ENCODE measurements around the gene PHF20.
"Not testable (repeated sequence)": the region's sequence is repeated elsewhere in the genome, so short reads cannot be mapped to it uniquely, and the experiment has no call there.

The PHF20 gene

DNA sequence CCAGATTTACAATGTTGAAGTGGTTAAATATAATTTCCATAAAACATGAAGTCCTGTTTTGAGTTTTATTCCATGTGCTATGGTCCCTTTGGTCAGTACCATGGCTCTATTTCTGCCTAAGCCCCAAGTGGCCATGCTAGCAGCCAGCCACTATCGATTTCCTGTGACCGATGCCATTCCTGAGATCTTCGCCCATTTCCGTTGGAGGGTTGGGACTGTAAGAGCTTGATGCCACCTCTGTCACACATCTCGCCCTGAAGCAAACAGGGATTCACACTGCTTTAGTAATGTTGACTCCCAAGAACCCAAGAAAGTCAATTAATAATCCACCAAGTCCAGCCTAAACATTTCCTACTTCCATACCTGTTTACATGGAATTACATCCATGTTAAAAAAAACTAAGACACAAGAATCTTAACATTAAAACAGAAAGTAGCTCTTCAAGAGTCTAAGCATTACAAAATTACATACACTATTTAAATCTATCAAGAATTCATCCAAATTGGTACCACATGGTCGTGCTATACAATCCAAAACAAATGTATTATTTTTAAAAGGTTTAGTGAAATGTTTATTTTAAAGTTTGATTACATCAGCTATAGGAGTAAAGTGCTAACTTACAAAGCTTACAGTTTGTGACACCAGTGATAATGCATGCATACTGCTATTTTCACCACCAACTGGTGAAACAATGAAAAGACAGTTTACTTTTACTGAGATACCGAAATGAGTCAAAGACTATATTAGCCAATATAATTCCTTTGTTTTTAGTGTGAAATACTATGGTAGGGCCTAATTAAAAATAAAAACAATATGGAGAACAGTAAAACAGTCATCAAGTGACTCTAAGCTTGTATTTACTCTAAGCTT is 32.3 kb upstream of the PHF20 start:
- Histone ChIP-seq H3K4me3 (ENCODE audit: low read depth in 1 of 5, low read length in 5 of 5) (peak overlapping the region; percentile 93 to 97 (median 95)), H3K27me3 (ENCODE audit: control insufficient read depth in 5 of 5, insufficient read depth in 4 of 5, low read length in 5 of 5) (no peaks in the 10 kb centered on the region), H3K4me1 (ENCODE audit: control insufficient read depth in 5 of 5, insufficient read depth in 5 of 5, low read length in 5 of 5) (peaks cover 0 to 62% (median 51%) of the 10 kb centered on the region in 5 donors), H3K9me3 (ENCODE audit: control insufficient read depth in 5 of 5, low read length in 5 of 5) (no peaks in the 10 kb centered on the region), H3K27ac (ENCODE audit: low read depth, low read length) (peak overlapping the region; percentile 100), H3K9ac (ENCODE audit: low read length in 5 of 5) (peak overlapping the region in 4 of 5 donors; percentile 1 to 100 (median 85)), H3K36me3 (ENCODE audit: control insufficient read depth in 5 of 5, insufficient read depth in 5 of 5, low read length in 5 of 5) (peaks cover 30 to 59% (median 43%) of the 10 kb centered on the region in 5 donors)

GRCh38 chr20:35741892-35742740 is 29.7 kb upstream of the PHF20 start, which contains the start of gene RBM39:
RBM39 (minus strand) TSS chr20:35742260; CDS start chr20:35740874, 1,386 bp downstream.
- Histone ChIP-seq H3K27ac (ENCODE audit: low read depth, low read length) (peak within 1 kb of the TSS; percentile 100), H3K4me1 (ENCODE audit: control insufficient read depth in 5 of 5, insufficient read depth in 5 of 5, low read length in 5 of 5) (peaks cover 0 to 41% (median 38%) of the 10 kb centered on the region in 5 donors), H3K36me3 (ENCODE audit: control insufficient read depth in 5 of 5, insufficient read depth in 5 of 5, low read length in 5 of 5) (peaks cover 20 to 35% (median 27%) of the 10 kb centered on the region in 5 donors), H3K27me3 (ENCODE audit: control insufficient read depth in 5 of 5, insufficient read depth in 4 of 5, low read length in 5 of 5) (no peaks in the 10 kb centered on the region), H3K9ac (ENCODE audit: low read length in 5 of 5) (peak within 1 kb of the TSS; percentile 96 to 100 (median 100)), H3K9me3 (ENCODE audit: control insufficient read depth in 5 of 5, low read length in 5 of 5) (no peaks in the 10 kb centered on the region), H3K4me3 (ENCODE audit: low read depth in 1 of 5, low read length in 5 of 5) (peak within 1 kb of the TSS; percentile 93 to 97 (median 95))

DNA sequence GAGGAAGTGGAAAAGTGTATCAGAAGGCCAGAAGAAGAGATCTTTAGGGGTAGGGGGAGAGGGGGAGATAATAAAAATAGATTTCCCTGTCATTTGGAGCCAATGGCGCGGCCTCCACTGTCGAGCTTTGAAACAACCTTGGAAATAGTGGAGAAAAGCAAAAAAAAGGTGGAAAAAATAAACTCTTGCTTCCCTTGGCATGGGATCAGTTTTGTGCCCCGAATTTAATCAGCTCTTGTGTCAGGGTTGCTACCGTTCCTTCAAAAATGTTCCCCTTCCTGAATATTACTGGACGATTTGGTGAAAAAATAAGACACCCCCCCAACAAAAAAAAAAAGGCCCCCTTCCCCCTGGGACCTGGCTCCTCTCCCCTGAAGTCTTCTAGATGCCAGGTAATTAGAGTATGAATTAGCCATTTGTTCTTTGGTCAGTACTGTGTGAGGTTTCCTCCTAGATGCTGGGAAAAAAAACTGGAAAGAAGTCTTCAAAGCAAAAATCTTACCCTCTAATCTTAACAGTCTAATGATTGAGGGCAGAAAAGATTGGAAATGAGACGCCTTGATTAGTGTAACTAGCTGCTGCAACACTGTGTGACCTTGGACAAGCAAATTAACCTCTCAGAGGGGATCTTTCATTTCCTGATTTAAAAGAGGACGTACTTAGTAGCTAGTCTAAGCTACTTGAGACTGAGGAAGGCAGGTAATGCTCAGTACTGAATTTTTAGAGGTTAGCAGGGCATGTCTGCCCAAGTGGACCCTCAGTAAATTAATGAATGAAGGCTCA is 28.9 kb upstream of the PHF20 start:
- Histone ChIP-seq H3K4me3 (ENCODE audit: low read depth in 1 of 5, low read length in 5 of 5) (peak overlapping the region; percentile 63 to 97 (median 90)), H3K4me1 (ENCODE audit: control insufficient read depth in 5 of 5, insufficient read depth in 5 of 5, low read length in 5 of 5) (peaks cover 0 to 41% (median 38%) of the 10 kb centered on the region in 5 donors), H3K27ac (ENCODE audit: low read depth, low read length) (peak overlapping the region; percentile 100), H3K9me3 (ENCODE audit: control insufficient read depth in 5 of 5, low read length in 5 of 5) (no peaks in the 10 kb centered on the region), H3K9ac (ENCODE audit: low read length in 5 of 5) (peak overlapping the region; percentile 81 to 99 (median 99)), H3K27me3 (ENCODE audit: control insufficient read depth in 5 of 5, insufficient read depth in 4 of 5, low read length in 5 of 5) (no peaks in the 10 kb centered on the region), H3K36me3 (ENCODE audit: control insufficient read depth in 5 of 5, insufficient read depth in 5 of 5, low read length in 5 of 5) (peaks cover 20 to 27% (median 21%) of the 10 kb centered on the region in 5 donors)

DNA sequence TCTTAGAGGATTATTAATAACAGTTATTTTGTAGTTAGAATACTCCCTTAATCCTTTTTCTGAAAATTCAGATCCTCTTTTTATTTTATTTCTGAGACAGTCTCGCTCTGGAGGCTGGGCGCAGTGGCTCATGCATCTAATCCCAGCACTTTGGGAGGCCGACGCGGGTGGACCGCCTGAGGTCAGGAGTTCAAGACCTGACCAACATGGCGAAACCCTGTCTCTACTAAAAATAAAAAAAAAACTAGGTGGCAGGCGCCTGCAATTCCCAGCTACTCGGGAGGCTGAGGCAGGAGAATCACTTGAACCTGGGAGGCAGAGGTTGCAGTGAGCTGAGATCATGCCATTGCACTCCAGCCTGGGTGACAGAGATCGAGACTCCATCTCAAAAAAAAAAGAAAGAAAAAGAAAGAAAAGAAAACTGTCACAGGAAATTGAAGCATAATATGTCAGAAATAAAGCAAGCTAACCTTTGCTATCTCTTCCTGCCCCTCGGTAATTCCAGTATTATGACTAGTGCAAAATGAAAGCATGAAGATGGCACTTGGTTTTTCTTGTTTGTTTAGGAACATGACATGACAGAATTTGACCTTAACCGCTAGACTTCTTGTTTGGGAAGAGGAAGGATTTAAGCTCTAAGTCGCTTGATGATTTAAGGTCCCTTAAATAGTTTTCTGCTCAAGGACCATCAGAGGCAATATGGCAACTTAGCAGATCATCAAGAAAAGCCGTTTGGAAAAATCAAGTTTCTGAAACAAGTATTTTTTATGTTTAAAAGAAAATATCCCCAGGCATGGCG is 27.9 kb upstream of the PHF20 start:
- peaks cover 0 to 34% (median 28%) of the 10 kb centered on the region in 5 donors for H3K4me1 ChIP-seq (ENCODE audit: control insufficient read depth in 5 of 5, insufficient read depth in 5 of 5, low read length in 5 of 5)
- no peaks in the 10 kb centered on the region for H3K9me3 ChIP-seq (ENCODE audit: control insufficient read depth in 5 of 5, low read length in 5 of 5)
- peaks cover 11 to 18% (median 13%) of the 10 kb centered on the region in 5 donors for H3K36me3 ChIP-seq (ENCODE audit: control insufficient read depth in 5 of 5, insufficient read depth in 5 of 5, low read length in 5 of 5)
- peak overlapping the region; percentile 100 for H3K27ac ChIP-seq (ENCODE audit: low read depth, low read length)
- H3K9ac ChIP-seq (ENCODE audit: low read length in 5 of 5): peak overlapping the region in 2 of 5 donors; percentile 6 to 99
- H3K27me3 ChIP-seq (ENCODE audit: control insufficient read depth in 5 of 5, insufficient read depth in 4 of 5, low read length in 5 of 5): no peaks in the 10 kb centered on the region
- peak overlapping the region in 4 of 5 donors; percentile 12 to 95 (median 66) for H3K4me3 ChIP-seq (ENCODE audit: low read depth in 1 of 5, low read length in 5 of 5)

- not testable (repeated sequence) for H3K9me3 ChIP-seq (ENCODE audit: control insufficient read depth in 5 of 5, low read length in 5 of 5); H3K27me3 ChIP-seq (ENCODE audit: control insufficient read depth in 5 of 5, insufficient read depth in 4 of 5, low read length in 5 of 5); H3K9ac ChIP-seq (ENCODE audit: low read length in 5 of 5); H3K4me3 ChIP-seq (ENCODE audit: low read depth in 1 of 5, low read length in 5 of 5)
- peaks cover 0 to 30% (median 23%) of the 10 kb centered on the region in 5 donors for H3K4me1 ChIP-seq (ENCODE audit: control insufficient read depth in 5 of 5, insufficient read depth in 5 of 5, low read length in 5 of 5)
- peaks cover 6 to 12% (median 12%) of the 10 kb centered on the region in 5 donors for H3K36me3 ChIP-seq (ENCODE audit: control insufficient read depth in 5 of 5, insufficient read depth in 5 of 5, low read length in 5 of 5)
- peak overlapping the region; percentile 100 for H3K27ac ChIP-seq (ENCODE audit: low read depth, low read length)
These were observed 27.3 kb upstream of the PHF20 start for GRCh38 chr20:35744492-35744841.

DNA sequence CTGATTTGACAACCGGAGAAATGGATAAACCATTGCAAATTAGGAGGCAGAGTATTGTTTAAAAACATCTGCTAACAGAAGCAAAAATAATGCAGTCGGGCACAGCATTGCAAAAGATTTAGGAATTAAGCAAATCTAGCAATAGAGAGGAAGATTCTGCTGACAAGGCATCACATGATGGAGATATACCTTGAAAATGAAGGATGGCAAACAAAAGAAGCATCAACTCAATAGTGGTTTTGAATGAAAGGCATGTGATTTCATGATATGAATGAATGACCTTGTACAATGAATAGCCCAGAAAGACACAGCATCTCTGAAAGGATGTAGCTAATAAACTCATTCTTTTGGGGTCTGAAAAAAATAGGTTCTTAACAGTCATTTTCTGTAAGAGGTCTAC is 21.2 kb upstream of the PHF20 start:
- Histone ChIP-seq H3K9ac (ENCODE audit: low read length in 5 of 5) (no peak overlapping the region), H3K4me1 (ENCODE audit: control insufficient read depth in 5 of 5, insufficient read depth in 5 of 5, low read length in 5 of 5) (no peaks in the 10 kb centered on the region), H3K9me3 (ENCODE audit: control insufficient read depth in 5 of 5, low read length in 5 of 5) (no peaks in the 10 kb centered on the region), H3K27me3 (ENCODE audit: control insufficient read depth in 5 of 5, insufficient read depth in 4 of 5, low read length in 5 of 5) (no peaks in the 10 kb centered on the region), H3K27ac (ENCODE audit: low read depth, low read length) (no peak overlapping the region), H3K4me3 (ENCODE audit: low read depth in 1 of 5, low read length in 5 of 5) (no peak overlapping the region), H3K36me3 (ENCODE audit: control insufficient read depth in 5 of 5, insufficient read depth in 5 of 5, low read length in 5 of 5) (no peaks in the 10 kb centered on the region)

DNA sequence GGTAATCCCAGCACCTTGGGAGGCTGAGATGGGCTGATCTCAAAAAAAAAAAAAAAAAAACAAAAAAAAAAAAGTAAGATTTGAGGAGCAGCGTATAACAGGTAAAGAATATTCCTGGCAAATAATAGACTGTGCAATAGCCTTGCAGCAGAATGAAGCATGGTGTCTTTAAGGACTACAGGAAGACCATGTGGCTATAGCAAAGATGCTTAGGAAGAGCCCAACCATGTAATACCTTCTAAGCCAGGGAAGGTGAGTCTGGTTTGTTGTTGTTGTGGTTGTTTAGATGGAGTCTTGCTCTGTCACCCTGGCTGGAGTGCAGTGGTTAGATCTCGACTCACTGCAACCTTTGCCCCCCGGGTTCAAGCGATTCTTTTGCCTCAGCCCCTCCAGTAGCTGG is 15.4 kb upstream of the PHF20 start:
- Histone ChIP-seq H3K4me3 (ENCODE audit: low read depth in 1 of 5, low read length in 5 of 5) (no peak overlapping the region), H3K27me3 (ENCODE audit: control insufficient read depth in 5 of 5, insufficient read depth in 4 of 5, low read length in 5 of 5) (no peaks in the 10 kb centered on the region), H3K27ac (ENCODE audit: low read depth, low read length) (no peak overlapping the region), H3K9me3 (ENCODE audit: control insufficient read depth in 5 of 5, low read length in 5 of 5) (no peaks in the 10 kb centered on the region), H3K9ac (ENCODE audit: low read length in 5 of 5) (no peak overlapping the region), H3K36me3 (ENCODE audit: control insufficient read depth in 5 of 5, insufficient read depth in 5 of 5, low read length in 5 of 5) (no peaks in the 10 kb centered on the region), H3K4me1 (ENCODE audit: control insufficient read depth in 5 of 5, insufficient read depth in 5 of 5, low read length in 5 of 5) (no peaks in the 10 kb centered on the region)

DNA sequence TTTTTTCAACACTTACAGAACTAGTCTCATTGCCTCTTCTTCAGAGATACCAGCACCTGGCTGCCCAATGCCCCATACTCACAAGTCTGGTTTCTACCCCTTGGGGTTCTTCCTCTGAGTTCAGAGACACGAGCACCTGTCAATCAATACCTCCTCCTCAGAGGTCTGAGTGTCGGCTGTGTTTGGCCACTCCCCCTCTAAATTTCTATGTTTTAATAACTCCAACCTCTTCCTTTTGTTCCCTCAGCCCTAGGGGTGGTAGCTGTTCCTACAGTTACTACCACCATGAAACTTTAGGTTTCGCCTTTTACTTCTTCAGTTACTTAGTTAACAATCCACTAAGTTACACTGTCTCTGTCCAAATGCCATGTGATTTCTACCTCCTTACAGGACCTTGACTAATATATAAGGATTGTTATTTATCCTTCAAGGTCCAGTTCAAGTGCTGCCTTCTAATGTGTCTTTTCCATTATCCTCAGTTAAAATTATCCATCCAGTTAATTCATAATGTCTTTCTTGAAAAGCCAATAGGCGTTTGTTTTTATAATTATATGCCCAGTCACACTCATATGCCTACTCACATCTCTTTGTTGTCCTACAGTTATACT is 14.6 kb upstream of the PHF20 start:
- no peaks in the 10 kb centered on the region for H3K36me3 ChIP-seq (ENCODE audit: control insufficient read depth in 5 of 5, insufficient read depth in 5 of 5, low read length in 5 of 5)
- H3K27ac ChIP-seq (ENCODE audit: low read depth, low read length): no peak overlapping the region
- H3K9me3 ChIP-seq (ENCODE audit: control insufficient read depth in 5 of 5, low read length in 5 of 5): no peaks in the 10 kb centered on the region
- no peak overlapping the region for H3K4me3 ChIP-seq (ENCODE audit: low read depth in 1 of 5, low read length in 5 of 5)
- no peaks in the 10 kb centered on the region for H3K27me3 ChIP-seq (ENCODE audit: control insufficient read depth in 5 of 5, insufficient read depth in 4 of 5, low read length in 5 of 5)
- H3K9ac ChIP-seq (ENCODE audit: low read length in 5 of 5): no peak overlapping the region
- H3K4me1 ChIP-seq (ENCODE audit: control insufficient read depth in 5 of 5, insufficient read depth in 5 of 5, low read length in 5 of 5): no peaks in the 10 kb centered on the region

DNA sequence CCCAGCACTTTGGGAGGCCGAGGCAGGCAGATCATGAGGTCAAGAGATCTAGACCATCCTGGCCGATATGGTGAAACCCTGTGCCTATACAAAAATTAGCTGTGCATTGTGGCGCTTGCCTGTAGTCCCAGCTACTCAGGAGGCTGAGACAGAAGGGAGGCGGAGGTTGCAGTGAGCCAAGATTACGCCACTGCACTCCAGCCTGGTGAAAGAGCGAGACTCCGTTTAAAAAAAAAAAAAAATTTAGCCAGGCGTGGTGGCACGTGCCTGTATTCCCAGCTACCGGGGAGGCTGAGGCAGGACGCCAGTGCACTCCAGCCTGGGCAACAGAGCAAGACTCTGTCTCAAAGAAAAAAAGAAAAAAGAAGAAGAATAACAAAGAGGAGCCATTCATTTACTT is 10.3 kb upstream of the PHF20 start:
- H3K4me1 ChIP-seq (ENCODE audit: control insufficient read depth in 5 of 5, insufficient read depth in 5 of 5, low read length in 5 of 5); H3K4me3 ChIP-seq (ENCODE audit: low read depth in 1 of 5, low read length in 5 of 5); H3K27ac ChIP-seq (ENCODE audit: low read depth, low read length); H3K9ac ChIP-seq (ENCODE audit: low read length in 5 of 5); H3K9me3 ChIP-seq (ENCODE audit: control insufficient read depth in 5 of 5, low read length in 5 of 5); H3K27me3 ChIP-seq (ENCODE audit: control insufficient read depth in 5 of 5, insufficient read depth in 4 of 5, low read length in 5 of 5); H3K36me3 ChIP-seq (ENCODE audit: control insufficient read depth in 5 of 5, insufficient read depth in 5 of 5, low read length in 5 of 5): not testable (repeated sequence)
